Effector CD8-positive, alpha-beta T cell (primary cell): ENCODE results near the gene BACE1-AS.

Source experiments
- DNase-seq: peaks from one replicate; lab custom pipeline; 2025; lab: John Stamatoyannopoulos, UW

Gene BACE1-AS

DNA sequence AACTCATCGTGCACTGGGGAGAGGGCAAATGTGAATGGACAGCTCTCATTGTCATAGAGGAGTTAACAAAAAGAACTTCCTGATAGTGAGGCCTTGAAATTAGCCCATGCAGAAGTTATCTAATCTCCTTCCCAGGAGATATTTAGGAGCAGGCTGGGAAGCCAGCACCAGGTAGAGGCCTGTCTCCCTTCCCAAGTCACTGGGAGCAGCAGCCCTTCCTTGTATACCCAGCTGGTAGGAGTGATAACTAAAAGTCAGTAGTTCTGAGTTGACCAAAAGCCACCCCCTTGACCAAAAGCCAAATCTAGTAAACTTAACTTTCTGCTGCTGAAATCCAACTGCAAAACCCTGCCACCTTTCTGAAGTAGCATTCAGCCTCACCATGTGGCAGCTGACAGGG, 1.4 kb upstream of the BACE1-AS start:
- DNase-seq, result no peak

DNA sequence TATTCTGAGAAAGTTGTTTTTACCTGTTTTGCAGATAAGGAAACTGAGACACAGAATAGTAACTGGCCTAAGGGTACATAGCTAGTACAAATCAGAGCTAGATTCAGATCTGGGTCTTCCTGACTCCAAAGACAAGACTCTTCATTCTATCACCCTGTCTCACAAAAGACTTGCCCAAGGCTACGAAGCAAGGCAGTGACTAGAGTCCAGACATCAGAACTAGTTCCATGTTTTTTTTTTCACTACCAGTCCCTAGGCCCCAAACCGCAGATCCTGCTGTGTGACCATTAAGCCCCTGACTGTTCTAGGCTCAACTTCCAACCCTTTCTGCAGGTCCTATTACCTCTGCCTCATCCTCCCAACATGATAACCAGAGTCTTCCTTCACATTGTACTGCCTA, 1.5 kb downstream of the BACE1-AS start:
- no peak for DNase-seq

DNA sequence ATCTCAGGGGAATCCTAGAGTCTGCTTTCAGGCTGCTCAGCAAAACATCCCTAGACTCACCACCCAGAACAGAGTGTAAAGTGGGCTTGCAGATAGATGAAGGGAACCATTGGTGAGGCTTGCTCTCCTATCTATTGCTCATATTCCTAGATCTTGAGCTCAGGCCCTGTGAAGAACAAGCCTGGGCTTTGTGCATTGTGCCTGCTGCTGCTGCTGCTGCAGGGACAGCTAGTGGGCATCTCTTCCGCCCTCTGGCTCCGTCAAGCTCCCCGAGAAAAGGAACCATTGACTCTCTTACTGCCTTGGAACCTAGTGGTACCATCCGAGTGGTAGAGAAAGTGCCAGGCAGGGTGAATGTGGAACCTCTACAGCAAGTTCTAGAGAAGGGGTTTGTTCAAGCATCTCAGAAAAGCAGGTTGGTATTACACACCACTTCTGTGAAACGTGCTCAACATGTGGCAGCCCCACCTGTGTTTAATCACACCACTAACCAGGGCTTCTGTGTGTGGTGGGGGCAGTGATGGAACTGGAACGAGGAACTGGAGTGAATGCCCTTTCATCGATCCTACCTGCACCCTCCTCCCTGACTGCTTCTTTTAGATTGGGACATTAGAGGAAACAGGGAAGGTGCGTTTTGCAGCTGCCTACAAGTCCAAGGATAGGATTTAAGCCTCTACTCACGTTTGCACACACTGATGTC, 4.4 kb downstream of the BACE1-AS start:
- no peak for DNase-seq

DNA sequence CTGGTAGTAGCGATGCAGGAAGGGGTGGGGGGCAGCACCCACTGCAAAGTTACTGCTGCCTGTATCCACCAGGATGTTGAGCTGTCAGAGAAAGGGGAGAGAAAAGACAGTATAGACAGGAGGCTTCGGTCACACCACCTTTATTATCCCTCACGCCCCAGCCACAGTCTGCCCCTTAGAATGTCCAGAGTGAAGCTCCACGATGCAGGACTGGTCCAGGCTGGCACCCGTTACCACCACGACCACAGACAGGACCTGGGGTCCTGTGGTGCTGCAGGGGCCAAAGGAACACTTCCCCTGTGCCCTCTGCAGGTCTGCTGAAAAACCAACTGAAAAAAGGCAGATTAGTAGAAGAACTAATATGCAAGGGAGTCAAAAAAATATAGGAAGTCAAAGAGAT, 5.7 kb downstream of the BACE1-AS start:
- DNase-seq, result no peak

DNA sequence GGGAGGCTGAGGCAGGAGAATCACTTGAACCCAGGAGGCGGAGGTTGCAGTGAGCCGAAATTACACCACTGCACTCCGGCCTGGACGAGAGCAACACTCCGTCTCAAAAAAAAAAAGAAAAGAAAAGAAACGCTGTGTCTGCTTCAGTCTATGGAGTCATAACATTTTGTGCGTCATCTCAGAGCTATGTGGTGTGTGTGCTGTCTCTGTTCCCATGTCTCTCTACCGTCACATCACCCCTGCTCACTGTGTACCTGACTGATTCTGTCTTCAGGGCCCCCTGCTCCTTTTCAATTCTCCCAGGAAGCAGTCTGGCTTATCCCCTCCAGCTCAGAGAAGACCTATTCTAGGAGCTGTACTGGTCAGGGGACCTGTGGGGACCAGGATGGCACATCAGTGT, 7.0 kb downstream of the BACE1-AS start:
- no peak for DNase-seq

DNA sequence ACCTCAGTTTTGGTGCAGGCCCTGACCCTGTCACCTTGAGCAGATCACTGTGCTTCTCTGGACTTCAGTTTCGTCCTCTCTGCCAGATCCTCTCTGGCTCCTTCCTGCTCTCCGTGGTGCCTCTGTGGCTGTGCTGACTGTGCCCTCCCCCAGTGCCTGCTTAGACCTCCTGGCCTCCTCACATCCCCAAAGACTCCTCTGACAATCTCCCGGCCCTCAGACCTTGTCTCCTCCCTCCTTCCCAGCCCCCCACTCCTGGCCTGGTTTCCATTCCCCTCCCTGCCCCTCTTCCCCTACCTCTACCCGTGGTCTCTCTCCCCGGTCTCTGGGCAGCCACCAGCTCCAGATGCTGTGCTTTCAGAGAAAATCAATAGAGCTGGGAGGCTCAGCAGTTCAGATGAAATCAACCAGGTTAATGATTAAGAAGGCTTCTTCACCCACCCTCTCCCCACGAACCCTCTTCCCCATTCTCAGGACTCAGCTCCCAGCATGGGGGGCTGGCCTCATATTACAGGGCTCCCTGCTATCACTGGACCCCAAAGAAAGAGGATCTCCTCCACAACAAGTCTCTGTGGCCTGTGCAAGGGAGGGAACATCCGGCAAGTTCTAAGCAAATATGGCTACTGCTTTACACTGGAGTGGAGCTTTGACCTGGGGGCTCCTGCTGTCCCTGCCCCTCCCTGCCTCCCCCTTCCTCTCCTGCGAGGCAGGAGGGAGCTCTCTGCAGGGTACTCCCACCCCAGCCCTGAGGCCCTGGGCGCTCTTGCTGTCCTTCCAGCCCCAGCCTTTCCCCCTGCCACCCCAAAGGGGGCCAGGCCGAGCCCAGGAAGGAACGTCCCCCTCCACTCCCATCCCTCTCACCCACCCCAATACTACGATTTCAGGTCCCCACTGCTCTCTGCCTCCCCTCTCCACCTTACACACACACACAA, 8.5 kb downstream of the BACE1-AS start:
- DNase-seq, result no peak

DNA sequence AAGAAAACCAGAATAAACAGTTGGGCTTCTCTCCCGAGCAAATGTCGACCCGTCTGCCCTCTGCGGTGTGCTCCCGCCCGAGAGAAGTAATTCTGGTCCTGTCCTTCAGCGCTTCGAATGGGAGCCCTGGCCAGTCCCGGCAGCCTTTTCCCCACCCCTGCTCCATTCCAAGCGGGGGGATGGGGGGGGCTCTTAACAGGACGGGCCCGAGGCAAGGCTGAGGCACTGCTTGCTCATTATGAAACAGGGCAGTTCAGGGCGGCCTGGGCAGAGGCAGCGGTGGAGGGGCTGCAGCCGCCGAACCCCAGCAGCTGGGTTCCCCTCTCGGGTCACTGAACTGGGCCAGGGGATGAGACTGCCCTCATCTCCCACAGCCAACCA, 9.1 kb downstream of the BACE1-AS start:
- no peak for DNase-seq

DNA sequence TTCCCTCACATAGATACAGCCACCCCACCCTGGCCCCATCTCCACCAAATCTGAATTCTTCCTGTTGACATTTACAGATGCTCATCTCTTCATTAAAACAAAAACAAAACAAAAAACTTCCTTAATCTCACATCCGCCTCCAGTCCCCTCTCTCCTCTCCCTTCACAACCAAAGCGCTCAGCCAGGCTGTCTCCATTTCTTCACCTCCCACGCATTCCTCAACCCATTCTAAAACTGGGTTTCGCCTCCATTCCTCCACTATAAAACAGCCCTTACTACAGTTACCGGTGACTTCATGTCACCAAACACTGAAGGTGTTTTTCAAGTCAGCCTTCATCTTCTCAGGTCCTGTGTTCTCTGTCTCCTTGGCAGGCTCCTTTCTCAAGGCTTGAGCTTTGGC, 9.6 kb downstream of the BACE1-AS start:
- DNase-seq, result no peak

DNA sequence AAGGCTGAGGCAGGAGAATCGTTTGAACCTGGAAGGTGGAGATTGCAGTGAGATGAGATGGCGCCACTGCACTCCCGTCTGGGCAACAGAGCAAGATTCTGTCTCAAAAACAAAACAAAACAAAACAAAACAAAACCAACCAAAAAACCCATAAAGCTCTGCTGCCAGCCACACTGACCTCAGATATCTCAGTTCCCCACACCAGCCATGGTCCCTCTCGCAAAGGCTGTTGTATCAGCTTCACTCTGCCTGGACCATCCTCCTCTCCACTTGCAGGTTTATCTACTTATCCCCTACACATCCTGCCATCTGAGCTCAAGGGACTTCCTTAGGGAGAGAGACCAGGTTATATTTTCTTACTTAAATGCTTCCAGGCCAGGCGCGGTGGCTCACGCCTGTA, 11.1 kb downstream of the BACE1-AS start:
- DNase-seq, result no peak

DNA sequence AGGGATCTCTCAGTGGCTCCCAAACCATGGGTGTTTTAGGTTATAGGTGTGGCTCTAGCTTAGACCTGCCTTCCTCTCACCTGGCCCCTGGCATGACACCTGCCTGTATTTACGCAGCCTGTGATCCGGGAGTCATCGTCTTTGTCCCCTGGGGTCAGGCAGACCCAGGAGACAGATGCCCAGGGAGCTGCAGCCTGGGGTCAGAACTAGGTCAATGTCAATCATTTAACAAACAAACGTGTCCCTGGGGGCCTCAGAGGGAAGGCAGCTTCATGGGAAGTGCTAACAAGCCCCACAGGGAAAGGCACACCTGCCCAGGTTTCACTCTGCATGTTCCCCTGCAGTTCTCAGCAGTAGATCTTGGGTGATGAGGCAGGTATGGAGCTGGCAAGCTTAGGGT, 12.0 kb downstream of the BACE1-AS start:
- DNase-seq, result no peak

DNA sequence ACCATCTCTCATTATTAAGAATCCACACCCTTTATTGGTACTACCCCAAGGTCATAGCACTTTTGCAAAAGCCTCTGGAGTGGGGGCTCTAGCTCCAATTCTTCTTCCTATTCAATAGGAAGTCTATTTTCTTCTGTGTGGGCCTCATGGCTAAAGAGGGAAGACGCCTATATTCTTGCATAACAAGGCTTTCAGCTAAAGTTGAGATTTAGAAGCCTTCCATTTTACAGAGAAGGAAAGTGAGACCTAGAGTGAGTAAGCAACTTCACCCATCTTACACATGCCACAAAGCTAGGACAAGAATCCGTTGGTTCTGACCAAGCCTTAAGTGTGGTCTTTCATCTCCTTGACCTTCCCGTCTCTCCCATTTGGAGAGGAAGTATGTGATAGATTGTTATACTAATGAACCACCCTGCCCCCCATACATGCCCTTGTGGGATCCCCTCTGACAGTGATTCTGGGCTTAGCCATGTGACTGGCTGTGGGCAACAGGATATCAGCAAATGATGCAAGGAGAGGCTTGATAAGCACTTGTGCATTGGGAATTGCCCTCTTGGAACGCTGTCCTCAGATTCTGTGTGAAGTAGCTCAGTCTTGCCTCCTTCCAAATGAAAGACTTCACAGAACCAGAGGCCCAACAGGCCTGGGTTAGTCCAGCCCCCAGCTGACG, 12.6 kb downstream of the BACE1-AS start:
- DNase-seq, result no peak

DNA sequence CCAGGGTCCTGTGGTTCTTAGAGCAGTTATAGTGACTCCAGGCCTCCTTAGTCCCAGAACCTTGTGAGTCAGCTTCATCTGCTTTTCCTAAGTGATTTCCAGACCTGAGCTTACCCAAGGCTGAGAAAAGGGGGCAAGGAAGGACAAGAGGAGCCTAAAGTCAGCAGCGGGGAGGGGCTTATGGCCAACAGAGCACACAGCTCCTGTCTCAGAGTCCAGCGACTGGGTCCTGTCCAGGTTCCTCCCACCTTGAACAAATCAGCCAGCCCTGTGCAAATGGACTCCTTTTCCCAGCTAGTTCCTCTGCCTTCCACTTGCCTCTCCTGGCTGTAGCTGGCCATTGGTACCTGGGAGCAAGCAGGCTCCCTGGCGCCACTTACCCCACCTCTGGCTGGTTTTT, 14.0 kb downstream of the BACE1-AS start:
- DNase-seq, result no peak

DNA sequence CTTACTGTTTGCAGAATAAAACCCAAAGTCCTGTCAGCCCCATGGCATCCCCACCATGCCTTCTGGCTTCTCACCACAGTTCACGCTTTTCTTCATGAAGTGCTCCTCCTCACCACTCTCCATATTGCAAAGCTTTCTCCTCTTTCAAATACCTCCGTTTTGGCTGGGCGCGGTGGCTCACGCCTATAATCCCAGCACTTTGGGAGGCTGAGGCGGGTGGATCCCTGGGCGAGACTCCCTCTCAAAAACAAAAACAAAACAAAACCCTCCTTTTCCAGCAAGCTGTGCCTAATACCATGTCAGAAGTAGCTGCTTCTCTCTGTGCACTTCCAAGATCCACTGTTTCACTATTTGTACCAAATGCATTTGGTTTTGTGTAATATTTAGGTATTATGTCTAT, 18.2 kb downstream of the BACE1-AS start:
- DNase-seq, result no peak

DNA sequence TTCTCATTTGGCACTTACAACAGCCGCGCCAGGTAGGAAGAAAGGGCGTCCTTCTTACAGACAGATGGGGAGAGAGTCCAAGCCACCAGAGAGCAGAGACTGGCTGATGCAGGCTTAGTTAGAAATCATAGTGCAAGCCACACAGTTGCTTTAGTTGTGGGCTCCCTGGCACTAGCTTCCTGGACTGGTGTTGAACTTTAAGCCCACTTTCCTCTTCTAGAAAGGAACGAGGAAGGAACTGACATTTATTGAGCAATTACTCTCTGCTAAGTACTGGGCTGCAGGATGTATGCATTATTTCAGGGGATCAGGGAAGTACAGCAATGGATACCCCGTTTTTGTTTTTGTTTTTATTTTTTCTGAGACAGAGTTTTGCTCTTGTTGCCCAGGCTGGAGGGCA, 21.9 kb downstream of the BACE1-AS start:
- no peak for DNase-seq

DNA sequence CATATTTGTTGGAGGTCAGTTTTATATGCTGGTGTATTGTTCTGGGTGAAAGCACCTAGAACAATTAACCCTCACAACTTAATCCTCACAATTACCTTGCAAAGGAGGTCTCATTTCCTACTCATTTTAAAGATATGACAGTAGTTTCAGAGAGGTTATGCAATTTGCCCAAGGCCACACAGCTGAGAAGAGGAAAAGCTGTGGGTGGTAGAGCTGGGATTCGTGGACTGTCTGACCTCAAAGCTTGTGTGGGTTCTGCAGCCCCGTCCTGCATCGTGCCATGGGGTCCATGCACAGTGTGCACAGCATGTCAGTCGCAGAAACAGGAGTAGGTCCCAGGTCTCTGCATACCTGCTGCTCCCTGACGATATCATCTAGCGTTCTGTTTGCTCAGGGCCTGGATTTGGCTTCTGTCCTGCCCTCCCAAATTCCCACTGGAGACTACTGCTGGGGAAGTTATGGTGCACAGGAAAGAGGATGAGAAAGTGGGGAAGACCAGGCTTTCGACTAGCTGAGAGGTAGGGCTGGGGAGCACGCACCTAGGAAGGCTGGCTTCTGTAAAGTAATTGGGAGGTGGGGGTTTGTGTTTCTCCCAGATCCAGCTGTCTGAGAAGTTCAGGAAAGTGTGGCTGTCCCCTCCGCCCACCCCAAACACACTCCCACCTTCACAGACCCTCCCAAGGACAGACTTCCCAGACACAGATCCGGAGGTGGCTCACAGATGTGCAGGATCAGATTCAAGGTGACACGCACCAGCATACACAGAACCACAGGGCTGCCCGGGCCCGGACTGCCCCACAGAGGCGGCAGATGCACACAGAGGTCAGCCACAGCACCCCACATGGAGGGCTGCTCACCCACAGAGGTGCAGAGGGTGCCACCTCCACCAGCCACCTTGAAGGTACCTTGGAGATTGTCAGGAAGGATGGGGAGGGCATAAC, 23.0 kb downstream of the BACE1-AS start:
- no peak for DNase-seq

DNA sequence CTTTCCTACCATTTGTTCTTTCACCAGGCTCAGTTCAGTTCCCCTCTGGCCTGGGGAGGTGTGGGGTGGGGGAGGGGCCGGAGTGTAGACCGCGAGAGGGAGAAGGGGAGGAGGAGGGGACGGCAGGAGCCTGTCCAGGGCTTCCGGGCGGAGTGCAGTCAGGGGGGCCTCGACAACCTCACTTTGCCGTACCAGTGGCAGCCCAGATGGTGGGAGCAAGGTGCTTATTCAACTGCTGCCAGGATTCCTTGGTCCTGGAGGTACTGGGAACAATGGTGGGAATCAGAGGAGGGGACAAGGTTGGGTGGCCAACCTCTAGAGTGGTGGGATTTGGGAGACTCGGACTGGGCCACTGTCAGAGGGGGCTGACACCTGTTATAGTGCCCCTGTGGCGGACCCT, 23.7 kb downstream of the BACE1-AS start:
- no peak for DNase-seq

DNA sequence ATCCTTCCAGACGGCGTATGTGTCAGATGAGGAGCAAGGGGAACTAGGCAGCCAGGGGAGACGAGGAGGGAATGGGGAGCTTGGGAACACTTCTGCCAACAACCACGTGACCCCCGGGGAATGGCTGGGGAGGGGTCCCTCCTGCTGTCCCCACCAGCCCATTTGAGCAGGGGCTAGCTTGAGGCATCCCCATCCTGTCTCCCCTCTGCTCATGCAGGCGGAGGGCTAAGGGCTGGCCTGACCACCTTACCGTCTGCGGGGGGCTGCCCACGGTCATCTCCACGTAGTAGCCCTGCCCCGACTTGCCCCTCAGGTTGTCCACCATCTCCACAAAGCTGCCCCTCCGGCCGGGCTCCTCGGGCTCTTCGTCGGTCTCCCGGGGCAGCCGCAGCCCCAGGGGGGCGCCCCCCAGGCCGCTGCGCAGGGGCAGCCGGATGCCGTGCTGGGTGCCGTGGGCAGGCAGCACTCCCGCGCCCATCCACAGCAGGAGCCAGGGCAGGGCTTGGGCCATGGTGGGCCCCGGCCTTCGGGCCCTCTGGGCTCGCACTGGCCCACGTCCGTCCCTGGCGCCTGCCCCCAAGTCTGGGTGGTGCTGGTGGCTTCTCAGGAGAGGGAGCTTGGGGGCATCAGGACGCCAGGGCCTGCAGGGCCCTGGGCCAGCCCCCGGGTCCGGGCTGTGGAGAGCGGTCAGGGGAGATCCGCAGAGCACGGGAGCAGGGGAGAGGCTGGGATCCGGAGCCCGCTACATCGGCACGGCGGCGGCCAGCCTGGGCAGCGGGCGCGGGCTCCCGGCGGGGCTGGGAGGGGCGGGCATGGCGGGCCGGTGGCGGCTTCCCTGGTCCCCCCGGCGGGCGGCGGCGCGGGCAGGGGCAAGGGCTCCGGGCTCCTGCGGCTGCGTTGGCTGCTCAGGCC, 24.4 kb downstream of the BACE1-AS start:
- no peak for DNase-seq

DNA sequence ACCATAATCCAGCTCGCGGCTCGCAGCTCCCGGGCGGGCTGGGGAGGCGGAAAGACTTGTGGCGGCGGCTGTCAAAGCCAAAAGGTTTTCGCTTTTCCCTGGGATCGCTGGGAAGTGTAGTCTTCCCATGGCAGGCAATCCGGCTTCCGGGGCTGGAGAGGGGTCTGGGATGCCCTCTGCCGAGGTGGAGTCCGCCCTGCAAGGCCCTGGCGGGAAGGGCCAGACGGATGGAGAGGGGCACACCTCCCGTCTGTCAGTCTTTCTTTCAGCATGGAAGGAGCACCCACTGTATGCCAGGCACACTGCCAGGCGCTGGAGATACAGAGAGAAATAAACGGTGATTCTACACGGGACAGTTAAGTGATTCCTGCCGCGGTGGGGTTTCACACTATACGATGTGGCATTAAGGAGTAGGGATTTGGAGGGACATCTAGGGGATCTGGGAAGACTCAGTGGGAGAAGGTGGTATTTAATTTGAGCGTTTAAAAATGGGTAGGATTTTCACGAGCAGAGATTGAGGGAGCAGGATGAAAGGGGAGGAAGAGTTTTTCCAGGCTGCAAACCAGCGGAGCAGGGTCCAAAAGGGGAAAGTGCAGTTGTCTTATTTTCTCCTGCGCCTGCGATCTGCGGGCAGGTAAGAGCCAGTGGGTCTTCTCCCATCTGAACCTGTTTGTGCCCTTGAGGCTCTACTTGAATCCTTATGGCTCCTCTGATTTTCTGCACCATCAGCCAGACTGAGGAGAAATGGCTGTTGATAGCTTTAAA, 25.2 kb downstream of the BACE1-AS start, which contains the start of gene BACE1:
Gene BACE1 (minus strand): TSS at position 60 of the 765 bp plus-strand sequence. CDS start 461 bp downstream, outside the sequence.
- no peak for DNase-seq

DNA sequence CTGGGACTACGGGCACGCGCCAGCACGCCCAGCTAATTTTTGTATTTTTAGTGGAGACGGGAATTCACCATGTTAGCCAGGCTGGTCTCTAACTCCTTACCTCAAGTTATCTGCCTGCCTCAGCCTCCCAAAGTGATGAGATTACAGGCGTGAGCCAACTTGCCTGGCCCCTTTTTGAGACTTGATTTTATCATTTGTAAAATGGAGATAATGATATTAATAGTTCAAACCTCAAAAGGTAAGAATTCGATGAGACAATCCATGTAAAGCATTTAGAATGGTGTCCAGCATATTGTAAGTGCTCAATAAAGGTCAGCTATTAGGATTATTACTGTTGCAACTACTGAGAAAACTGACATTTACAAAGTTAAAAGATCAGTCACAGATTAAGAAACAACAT, 27.6 kb downstream of the BACE1-AS start:
- no peak for DNase-seq
